Frontal cortex (tissue), 4 donors: ENCODE measurements around the gene GABRR3. TPM values are rescaled to one million over a fixed set of nuclear protein-coding genes. Genes with fewer than 3 reads are reported as not detected.
A peak's percentile ranks its signal among the peaks of the same experiment; 100 is the strongest.

Experiments used
- DNase-seq, 2 donors: peaks; one replicate each; pipeline ENCODE4 v3.0.0; 2012; ENCODE audit warnings: low spot score in 2 of 2
- FAIRE-seq: peaks from 2 replicates; lab custom pipeline; 2012; peaks lifted over from hg19 to GRCh38; lab: Jason Lieb, UNC
- total RNA-seq: library from RNA; depleted of rRNA; stranded (reverse); fragments of >200 nt; gene quantifications from one replicate; pipeline ENCODE4 v1.2.3, GENCODE V29; 2014
- donor health status: control.
- donor health status: control.
- donor health status: control.

Gene GABRR3
- total RNA-seq, 1 donor from 2014 or later, result not detected

DNA sequence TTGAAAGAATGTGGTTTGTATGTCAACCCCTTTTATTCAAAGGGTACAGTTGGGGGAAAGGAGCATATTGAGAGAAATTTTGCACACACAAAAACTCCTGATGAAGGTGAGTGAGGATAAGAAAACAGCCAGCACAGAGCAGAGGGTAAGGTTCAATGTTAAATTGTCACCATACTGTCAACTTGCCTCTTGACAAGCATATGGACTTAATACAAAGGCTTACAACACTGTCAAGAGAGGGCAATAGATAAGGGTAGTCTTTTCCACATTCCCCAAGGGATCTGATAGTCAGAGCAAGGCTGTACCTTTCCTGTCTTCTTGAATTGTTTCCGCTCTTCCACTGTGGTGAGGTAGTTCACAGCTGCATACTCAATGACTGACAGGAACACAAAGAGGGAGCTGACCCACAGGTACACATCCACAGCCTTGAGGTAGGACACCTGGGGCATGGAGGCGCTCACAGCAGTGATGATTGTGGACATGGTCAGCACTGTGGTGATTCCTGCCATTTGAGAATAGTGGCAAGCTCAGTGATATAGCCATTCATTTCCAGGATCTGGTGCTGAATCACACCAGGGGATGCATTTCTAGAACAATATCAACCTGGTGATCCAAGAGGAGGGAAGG lies 42.5 kb downstream of the GABRR3 start:
- DNase-seq, result no peak
- no peak for FAIRE-seq

DNA sequence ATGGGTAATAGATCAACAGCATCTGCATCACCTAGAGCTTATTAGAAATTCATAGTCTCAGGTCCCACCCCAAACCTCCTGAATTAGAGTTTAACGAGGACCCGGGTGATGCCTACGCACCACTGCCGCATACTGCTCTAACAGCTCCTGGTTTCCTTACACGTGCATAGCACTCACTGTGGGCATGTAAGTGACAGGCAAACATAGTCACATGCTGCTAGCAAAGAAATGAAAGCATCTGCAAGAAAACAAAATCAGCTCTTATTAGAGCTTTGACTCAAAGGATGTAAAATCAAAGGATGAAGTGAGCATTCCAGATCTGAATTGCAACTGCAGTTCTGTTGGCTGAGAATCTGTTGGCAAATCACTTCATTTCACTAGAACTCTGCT lies 43.8 kb downstream of the GABRR3 start:
- DNase-seq (no peak), FAIRE-seq (no peak)

DNA sequence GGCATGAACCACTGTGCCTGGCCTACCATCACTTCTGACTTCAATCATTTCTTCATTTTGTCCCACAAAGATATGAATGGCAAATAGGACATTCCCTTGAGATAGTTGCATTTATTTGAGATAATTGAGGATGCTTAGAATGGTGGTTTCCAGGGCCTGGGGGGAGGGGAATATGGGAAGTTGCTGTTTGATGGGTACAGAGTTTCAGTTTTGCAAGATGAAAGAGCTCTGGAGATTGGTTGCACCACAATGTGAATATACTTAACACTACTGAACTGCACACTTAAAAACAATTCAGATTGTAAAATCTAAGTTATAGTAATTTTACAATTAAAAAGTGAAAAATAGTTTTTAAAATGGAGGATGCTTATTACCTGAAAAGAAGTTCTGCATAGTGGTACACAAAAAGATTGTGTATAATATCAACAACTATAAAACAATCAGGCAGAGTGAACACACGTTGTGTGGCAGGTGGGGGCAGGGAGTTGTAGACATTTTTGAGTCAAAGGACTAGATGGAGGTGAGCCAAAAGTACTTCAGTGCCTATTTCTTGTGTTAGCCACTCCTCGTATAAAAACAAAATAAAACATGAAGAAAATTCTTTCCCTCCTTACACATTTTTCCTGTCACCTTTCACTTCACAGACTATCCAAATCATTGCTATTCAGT lies 44.4 kb downstream of the GABRR3 start:
- DNase-seq (no peak), FAIRE-seq (no peak)

DNA sequence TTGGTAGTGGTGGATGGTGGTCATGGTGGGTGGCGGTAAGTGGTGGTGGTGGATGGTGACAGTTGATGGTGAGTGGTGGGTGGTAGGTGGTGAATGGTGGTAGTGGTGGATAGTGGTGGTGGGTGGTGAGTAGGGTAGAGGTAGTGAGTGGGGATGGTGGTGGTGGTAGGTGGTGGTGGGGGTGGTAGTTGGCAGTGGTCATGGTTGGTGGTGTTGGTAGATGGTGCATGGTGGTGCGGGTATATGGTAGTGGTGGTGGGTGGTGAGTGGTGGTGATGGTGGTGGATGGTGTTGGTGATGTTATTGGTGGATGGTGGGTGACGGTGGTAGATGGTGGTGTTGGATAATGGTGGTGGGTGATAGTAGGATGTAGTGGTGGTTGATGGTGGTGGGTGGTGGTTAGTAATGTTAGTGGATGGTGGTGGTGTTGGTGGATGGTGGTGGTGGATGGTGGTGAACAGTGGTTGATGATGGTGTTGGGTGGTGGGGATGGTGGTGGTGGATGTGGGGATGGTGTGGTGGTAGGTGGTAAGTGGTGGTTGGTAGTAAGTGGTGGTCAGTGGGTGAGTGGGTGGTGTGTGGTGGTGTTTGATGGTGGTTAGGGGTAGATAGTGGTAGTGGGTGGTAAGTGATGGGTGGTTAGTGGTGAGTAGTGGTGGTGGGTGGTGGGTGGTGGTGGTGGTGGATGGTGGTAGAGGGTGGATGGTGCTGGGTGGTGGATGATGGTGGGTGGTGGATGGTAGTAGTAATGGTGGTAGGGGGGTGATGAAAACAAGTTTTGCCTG lies 46.1 kb downstream of the GABRR3 start:
- no peak for DNase-seq
- FAIRE-seq, result no peak

DNA sequence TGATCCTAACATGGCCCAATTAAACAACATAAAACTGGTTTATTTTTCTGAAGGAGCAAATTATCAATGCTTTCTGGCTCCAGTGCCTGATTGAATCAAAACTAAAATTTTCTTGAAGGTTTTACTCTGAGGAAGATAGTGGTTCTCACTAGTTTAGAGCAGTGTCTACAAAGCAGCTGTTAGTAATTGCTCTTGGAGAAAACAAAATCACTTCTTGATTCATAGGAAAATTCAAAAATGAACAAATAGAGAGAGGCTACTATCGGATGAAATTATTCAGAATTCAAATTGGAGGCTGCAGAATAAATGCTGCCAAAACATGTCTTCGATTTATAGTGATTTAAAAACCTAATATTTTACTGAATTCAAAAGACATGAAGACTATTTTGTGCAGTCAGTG lies 47.8 kb downstream of the GABRR3 start:
- DNase-seq, result no peak

DNA sequence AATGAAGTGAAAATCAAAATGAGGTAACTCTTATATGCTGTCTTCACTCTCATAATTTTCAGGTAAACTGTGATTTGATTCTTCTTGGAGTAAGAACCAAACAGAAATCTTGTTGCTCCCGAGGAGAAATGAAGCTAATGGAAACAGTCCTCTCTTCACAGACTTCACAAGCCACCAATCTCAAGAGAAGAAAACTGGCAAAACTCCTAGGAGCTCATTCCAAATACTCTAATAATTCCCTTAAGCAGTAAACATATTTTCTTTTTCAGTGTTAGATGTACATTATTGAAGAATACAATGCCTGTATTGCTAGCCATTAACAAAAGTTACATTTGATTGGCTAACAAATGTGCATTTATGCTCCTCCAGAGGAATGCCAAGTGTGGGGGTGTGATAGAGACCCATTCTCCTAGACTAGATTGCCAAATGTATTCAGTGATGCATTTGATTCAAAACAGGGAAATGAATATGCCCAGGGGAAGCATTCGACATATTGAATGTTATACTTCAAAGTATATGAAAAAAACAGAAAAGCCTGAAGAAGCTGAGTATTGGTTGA lies 51.1 kb downstream of the GABRR3 start:
- DNase-seq, result no peak
- FAIRE-seq, result no peak

More for the DNA sequence above, 47.8 kb downstream of the GABRR3 start:
- FAIRE-seq, result no peak

DNA sequence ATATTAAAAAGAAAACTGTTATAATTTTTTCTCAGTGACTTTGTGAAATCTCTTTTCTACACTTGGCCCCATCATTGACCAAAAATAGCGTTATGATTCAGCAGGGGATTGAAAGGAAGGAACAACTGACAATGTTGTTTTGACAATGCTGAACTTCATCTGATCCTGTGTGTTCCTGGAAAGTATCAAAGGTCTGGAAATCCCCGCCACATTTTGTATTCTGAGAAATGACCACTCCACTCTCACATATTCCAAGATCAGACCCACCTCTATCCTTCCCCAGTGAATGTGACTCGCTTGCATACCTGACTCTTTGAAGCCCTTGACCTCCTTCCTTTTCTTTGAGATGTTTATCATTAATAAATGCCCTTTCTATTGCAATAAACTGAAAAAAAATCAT lies 53.2 kb downstream of the GABRR3 start:
- no peak for FAIRE-seq
- no peak for DNase-seq

DNA sequence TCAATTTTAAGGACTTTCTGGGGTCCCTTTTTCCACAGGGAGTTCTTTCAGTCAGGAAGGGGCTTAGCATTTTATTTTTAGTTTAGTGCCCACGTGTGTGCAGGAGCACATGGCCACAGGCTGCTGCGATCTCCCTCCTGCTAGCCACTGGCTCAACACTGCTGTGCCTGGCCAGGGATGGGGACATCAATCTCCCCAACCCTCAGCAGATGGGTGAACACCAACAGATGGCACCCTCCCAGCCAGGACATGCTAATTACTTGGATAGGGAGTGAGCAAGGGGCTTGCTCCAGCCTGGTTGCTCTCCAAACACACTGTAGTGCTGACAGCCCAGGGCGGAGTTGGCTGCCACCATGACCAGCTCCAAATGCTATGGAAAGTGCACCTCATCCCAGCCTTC lies 55.5 kb downstream of the GABRR3 start:
- no peak for FAIRE-seq
- DNase-seq, result no peak

DNA sequence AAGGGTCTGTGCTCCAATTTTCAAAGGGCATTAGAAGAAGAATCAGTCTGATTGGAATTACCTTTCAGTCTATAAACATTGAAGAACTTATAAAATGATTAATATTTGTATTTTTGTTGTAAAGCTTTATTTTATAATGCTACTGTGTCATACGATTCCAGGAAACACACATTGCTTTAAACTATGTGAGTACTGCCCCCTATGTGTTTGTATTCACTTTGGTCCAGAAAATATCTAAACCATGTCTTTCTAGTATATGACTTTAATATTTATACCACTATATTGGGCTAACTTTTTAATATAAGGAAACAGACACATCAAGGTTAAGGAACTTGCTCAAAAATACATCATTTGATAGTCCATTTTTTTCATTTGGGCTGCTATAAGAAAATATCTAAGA lies 59.6 kb downstream of the GABRR3 start:
- FAIRE-seq (no peak), DNase-seq (no peak)

DNA sequence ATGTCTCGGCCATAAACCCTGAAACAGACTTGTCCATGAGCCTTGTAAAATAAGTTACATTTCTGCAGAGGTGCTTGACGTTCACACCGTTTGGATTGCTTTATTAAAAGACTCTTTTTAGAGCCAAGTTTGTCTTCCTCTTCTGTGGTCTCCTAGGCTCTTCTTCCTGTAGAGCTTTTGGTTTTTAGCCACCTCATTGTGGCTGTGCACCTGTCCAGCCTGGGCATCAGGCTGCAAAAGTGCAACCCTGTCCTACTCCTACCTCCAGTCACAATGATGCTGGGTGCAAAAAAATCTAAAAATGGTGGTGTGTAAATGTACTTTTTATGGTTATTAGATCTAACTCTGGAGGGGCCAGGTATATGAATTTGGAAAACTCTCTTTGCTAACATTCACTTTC lies 60.1 kb downstream of the GABRR3 start:
- DNase-seq (no peak), FAIRE-seq (no peak)

DNA sequence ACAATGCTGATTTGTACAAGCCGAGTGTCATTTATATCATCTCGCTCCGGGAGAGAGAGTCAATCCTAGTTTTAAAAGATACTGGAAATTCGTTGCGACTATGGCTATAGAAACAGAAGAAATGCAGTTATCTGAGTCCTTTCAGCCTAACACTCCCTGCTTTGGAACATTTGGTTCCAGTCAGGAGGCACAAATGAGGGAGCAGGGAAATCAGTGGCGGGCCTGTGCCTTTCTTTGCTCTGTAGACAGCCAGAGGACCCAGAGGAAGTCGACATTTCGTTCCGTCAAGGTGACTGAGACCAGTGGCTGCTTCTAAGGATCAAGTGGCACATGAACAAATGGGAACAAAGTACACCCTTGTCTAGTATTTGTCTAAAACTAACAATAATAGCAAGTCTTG lies 62.1 kb downstream of the GABRR3 start:
- FAIRE-seq, result no peak

DNA sequence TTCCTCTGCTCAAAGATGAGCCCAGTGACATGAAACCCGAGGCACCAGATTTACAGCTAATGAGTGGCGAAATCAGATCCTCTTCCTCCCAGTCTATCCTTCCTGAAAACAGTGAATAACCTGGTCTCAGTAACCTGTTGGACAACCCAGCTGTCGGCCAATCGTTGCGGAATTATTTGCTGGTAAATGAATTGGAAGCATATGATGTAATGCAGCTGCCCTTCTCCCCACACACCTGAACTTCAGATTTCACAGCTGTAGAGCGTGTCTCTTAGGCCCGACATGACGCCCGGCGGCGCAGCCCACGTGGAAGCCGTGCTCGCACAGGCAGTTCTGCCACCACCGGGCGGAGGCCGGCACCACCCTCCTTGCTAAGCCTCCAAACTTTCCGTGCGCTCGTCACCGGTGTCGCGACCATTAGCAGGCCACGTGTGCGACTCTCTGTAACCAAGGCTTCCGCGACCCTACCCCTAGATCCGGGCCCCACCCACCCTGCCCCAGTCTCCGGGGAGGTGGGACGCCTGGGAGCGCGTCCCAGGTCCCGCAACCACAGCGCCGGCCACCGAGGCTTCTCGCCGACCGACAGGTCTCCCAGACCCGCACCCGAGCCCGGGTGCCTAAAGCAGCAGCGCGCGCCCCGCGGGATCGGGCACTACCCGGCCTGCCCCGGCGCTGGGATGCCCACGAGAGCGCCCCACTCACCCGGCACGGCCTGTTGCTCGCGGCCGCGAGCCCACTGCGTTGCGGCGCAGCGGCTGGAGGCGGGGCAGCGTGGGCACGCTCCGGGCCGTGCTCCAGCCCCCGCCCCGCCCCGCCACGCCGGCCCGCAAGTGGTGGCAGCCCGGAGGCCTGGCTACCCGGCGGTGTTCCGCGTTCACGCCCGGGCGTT lies 63.2 kb downstream of the GABRR3 start, which contains the start of gene RIOX2:
TSS of gene RIOX2 (minus strand) at position 753 of the 889 bp plus-strand sequence. CDS start 4,838 bp downstream, outside the sequence.
- DNase-seq, result peak; percentile 79 to 83
- FAIRE-seq, result no peak

More for the DNA sequence above, 62.1 kb downstream of the GABRR3 start:
- no peak for DNase-seq

DNA sequence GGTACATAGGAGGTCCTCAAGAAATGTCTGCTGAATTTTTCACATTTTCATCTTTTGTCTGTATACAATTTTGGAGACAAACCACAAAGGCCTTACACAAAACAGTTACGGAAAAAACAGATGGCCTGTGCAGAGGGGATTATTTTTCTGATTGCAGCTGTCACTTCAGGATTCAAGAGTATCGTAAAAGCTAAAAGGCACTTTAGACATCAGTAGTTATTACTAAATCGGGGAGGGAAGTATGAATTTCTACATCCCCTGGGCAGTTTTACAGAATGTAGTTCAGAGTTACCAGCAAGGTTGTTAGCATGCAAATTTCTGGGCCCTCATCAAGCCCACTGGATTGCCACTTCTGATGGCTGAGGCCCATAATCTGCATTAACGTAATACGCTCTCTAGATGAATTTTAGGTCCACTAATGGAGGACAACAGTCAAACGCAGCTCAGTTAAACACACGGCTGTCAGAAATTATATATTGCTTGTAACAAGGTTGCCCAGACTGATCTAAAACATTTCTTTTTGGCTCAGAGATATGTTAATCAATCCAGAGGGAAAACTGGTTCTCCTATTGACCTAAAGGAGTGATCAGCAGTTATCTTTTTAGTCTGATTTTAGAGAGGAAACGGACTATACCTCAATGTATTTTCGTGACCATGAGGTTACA lies 64.0 kb downstream of the GABRR3 start:
- DNase-seq (no peak), FAIRE-seq (no peak)

DNA sequence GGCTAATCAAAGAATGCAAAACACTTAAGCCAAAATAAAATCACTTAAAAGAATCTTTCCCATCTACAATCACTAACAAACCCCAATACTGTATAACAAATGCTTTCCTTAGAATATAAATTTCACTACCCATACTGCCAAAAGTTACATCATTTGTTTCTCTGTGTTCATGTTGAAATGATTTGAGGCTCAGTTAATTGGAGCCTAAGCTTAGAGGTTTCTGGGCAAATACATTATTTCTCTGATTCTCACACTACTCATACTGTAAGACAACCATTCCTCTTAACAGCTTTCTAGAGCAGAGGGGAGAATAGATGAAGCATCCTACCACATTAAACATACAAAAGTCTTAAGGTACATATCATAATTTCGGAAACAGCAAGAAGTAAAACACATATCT lies 65.0 kb downstream of the GABRR3 start:
- no peak for DNase-seq
- FAIRE-seq, result no peak

DNA sequence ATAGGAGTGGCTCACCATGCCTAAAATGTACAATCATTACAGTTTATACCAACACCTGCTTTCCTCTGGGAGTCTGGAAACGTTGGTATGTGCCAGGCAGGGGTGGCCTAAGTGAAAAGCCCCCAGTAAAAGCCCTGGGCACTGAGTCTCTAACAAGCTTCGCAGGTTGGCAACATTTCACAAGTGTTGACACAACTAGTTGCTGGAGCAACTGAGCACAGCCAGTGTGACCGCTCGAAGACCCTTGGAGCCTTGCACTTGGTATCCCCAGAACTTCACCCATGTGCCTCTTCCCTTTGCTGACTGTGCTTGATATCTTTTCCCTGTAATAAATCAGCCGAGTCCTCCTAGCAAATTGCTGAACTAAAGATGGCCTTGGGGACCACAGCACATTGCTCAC lies 65.6 kb downstream of the GABRR3 start:
- FAIRE-seq (no peak), DNase-seq (no peak)

DNA sequence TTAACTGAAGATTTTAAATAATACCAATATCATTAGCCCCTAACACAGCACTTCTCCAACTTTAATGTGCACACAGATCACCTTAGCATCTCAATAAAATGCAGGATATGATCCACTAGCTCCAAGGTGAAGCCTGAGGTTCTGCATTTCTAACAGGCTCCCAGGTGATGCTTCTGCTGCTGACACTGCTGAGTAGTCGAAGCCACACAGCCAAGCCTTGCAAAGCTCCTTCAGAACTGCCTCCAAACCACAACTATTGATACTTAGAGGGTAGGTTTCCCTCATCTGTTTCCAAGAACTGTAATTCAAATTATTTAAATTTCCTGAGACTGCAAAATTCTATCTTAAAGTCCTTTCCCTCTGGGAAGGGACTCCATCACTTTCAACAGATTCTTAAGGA lies 66.7 kb downstream of the GABRR3 start:
- DNase-seq (no peak), FAIRE-seq (no peak)

DNA sequence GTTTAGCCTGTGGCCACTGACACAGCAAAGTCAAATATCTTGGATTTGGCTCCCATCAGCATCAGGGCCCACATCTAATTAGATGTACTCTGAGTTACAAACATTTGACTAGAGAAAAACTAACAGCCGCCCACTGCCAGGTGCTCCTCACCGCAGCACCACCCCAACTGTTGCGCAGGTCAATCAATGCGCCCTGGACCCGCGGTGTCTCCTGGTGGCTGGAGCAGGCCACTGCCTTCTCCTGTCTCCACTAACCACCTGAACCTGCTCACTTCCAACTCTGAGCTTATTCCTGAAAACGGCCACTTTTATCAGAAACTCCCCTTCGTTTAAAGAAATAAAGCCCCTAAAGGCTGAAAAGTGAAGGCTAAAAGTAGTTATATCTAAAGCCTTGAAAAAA lies 67.1 kb downstream of the GABRR3 start:
- FAIRE-seq, result no peak

DNA sequence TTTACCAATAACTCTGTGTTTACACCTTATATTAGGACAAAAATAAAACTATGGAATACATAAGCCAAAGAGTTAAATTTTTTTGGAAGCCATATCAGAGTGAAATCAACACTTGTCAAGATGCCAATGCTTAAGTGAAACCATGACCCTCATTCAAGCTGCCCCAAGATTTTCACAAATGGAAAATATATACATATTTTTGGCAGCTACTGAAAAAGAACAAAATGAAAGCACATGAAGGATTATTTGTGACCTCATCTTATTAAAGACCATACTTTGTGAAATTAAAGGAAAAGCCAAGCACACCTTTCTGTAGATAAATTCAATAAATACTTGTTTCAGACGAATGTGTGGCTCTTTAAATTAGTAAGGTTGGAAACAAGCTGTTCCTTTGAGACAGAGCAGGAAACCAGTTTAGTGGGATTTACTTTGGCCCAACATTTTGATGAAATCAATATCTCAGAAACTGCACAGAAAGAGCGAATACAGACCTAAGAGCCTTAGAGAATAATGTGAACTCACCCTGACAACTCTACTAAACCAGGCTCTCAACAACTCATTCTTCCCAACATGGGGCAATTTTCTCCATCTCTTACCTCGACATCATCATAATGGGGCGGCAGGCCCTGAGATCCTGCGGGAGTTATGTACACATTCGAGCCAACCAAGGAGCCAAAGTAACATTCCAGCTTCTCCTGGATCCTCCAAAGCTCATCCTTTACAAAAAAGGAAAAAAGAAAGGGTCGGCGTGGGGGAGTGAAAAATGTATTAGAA lies 73.9 kb downstream of the GABRR3 start:
- DNase-seq (no peak), FAIRE-seq (no peak)

More for the DNA sequence above, 67.1 kb downstream of the GABRR3 start:
- DNase-seq, result no peak
